SHP77 treated with DMSO at 0.1 percent for 48 hours (cell line): Measurements from ENCODE around the gene ARMH4.

Source experiments
- DNase-seq: peaks from one replicate; lab custom pipeline; 2025; lab: John Stamatoyannopoulos, UW

Gene ARMH4

DNA sequence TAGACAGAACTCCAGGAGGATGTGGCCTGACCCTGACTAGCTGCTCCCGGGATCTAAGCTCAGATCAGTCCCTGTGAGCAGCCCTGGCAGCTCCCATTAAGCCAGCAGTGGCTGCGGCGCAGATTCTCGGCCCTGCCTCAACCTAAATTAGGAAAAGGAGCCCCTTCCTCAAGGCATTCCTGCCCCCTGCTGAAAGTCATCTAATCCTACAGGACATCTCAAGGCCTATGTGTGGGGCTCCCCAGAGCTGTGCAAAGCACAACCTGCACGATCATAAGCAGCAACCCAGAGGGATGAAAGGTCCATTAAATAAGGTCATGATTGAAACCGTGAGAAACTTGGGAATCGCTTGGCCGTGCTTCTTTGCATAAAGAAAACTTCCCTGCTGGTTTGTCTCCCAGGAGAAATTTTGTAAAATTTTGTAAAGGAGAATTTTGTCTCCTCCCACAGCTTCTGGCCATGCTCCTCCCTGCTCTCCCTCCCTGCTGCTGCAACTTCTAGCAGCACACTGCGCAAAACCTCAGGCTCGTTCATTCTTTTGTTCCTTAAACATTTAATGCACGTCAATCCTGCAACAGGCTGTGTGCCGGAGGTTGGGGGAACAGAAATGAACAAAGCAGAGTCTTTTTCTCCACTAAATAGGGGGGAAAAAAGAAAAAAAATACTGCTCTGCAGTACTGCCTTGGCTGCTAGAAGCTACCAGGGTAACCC, 189.5 kb downstream of the ARMH4 start:
- DNase-seq = no peak

- no peak for DNase-seq
Measured at GRCh38 chr14:57961786-57962060, 190.3 kb downstream of the ARMH4 start.

DNA sequence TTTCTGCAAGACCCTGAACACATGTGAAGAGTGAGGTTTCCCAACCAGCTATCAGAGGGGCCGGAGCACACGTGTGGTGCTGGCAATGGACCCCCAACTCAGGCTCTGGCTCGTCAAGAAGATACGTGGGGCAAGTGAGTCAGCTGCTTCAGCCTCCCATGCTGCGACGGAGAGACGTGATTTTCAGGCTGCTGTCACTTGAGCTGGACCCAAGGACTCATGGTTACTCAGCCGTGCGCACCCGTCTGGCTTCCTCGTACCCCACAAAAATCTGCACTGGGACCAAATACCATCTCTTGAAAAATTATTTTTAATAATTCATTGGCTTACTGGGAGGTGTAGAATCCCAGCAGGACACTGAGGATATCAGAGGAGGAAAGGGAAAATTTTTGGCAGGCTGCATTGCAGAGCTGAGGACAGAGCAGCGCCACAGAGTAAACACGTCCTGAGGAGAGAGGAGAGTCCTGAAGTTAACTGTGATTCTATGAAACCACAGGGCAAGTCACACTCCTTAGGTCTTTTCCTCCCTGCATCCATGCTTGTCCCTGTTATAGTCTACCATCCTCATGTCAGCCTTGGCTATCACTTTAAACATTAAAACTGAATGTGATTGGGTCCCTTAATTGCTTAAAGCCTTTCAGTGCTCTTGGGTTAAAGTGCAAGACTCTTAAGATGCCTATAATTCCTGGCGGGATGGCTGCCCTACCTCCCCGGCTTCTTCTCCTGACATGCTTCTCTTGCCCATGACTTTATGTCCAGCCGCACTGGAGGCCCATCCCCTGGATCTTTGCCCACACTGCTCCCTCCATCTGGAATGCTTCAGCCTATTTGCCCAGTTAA, 190.8 kb downstream of the ARMH4 start:
- no peak for DNase-seq

- DNase-seq = no peak
Measured at GRCh38 chr14:57957441-57957840, 194.6 kb downstream of the ARMH4 start.
